Tongue (tissue), 2 donors: ENCODE results near the gene FGFR2. TPM values are rescaled to one million over a fixed set of nuclear protein-coding genes. Genes with fewer than 3 reads are reported as not detected.
"Not testable (repeated sequence)": the region's sequence is repeated elsewhere in the genome, so short reads cannot be mapped to it uniquely, and the experiment has no call there.

ENCODE experiments used
- DNase-seq: peaks from one replicate; pipeline ENCODE4 v3.0.0-alpha.2; 2015
- total RNA-seq: library from RNA; depleted of rRNA; stranded (reverse); fragments of >200 nt; gene quantifications from one replicate; pipeline ENCODE4 v1.2.3, GENCODE V29; 2014

FGFR2 gene
- total RNA-seq, 1 donor from 2014 or later: 50.6 TPM

DNA sequence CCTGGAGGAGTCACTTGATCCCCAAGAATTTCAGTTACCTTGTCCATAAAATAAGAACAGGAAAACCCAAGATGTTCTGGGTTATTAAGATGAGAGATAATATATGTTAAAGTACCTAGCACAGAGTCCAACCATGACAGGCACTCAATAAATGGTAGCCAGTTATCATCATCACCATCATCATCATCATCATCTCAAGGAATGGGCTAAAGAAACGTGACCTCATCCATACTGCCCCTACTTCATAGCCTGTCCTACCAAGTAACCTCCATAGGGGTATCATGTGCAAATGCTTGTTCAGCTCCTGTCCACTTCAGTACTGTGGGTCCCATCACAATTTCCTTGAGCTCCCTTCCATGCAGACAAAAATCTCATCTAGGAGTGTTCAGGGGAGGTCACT is 14.4 kb downstream of the FGFR2 start:
- DNase-seq: no peak

DNA sequence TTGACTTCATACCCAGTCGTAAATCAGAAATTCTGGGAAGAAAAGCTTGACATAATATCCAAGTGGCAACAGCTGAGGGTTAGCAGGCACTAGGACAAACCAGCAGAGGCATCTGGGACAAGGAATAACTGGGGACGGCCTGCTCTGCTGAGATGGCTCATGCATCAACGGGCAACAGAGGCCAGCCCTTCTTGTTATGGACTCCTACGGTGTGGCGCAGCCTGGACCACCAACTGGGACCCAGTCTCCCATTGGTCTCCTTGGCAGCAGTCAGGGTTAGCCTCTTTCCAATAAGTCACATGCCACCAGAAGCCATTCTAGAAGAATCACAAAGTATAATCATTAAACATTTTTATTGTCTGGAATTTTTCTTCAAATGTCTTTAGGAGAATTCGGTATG is 15.0 kb downstream of the FGFR2 start:
- DNase-seq: no peak

DNA sequence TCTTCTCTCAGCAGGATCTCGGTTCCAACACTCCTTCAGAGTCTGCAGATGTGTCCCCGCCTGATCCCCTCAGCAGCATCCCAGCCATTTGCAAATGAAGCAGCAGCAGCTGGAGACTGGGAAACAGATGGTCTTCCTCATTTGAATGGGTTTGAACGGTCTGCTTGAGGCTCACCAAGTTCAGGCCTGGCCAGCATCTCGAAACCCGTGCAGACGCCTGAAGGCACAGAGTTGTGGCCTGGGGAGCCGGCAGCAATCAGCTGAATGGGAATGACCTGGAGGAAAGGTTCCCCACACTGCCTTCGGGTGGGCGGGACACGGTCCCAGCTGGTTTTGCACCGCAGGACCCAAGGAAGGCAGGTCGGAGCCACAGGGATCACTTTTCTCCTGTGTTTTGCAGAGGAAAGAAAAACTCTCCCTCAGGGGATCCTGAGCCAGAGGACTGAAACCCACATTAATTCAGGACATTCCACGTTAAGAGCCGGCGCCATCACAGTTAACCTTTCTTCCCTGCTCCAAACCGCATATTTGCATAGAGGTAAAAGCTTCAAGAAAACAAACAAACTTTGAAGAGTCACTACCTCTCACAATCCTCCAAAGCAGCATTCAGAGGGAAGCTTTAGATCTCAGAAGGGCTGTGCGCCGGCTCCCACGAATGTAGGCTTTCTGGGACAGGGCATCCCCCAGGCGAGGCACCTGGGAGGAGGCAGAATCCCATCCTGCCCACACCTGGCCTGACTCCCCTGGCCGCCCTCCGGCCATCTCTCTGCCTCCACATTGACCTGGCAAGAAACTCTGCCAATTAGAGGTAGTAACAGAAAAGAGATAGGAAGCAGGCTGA is 17.7 kb downstream of the FGFR2 start:
- no peak for DNase-seq

DNA sequence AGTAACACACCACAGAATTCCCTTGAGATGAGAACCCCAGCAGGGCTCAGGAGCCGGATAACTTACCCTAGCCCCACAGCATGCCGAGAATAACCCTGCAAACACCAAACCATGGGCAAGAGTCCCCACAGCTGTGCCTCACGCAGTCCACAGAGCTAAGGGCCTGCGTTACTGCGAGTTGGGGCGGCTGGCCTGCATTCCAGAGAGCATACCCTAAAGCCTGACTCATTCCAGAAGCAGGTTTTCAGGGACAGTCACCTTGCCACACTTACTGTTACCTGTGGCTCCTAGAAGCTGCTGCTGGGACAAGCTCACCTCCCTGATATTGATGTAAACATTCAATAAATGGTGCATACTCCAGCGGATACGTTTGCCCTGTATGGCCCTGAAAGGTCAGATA is 18.6 kb downstream of the FGFR2 start:
- DNase-seq: no peak

DNA sequence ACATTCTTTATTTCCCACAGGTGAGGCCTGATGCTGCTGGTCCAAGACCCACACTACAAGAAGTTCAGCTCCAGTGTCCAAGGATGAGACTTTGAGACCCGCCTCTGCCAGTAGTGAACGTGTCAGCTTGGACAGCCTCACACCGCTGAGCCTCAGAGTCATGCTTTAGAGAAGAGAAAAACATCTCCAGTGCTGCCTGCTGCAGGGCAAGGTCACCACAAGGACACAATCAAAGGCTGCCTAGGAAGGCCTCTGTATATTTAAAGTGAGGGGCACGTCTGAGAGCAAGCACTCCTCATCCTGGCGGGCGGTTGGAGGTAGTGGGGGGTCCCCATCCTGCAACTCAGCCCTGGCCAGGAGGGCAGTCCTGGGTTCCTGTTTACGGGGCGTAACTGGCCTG is 19.3 kb downstream of the FGFR2 start:
- DNase-seq: no peak

DNA sequence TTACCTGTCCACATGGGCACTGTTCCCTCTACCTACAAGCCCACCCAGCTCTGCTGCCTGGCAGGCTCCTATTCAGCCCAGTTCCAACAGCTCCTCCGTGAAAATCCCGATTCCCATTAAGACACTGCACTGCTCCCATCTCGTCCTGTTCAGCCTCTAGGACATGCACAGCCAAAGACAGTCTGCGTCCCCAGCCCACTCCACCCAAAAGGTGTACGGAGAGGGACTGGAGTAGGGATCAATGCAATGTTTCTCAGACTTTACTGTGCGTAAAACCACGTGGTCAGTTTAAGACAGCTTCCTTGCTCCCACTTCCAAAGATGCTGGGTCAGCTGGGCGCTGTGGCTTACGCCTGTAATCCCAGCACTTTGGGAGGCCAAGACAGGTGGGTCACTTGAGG is 19.9 kb downstream of the FGFR2 start:
- no peak for DNase-seq

DNA sequence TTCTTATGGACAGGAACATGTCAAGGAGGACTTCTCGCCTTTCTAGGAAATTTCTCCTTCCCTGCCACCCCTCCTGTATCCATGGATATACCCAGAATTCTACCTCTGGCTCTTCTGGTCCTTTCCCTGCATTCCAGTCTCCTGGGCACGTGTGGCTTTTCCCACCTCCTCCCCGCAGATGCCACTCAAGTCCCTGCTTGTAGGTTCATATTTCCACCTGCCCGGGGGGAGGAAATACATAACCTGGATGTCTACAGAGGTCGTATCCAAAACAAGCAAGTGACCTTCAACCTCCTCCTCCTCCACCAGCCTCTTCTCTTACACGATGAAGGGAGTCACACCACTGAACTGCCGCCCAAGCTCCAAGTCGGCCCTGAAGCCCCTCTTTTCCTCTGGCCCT is 20.7 kb downstream of the FGFR2 start:
- DNase-seq: no peak

DNA sequence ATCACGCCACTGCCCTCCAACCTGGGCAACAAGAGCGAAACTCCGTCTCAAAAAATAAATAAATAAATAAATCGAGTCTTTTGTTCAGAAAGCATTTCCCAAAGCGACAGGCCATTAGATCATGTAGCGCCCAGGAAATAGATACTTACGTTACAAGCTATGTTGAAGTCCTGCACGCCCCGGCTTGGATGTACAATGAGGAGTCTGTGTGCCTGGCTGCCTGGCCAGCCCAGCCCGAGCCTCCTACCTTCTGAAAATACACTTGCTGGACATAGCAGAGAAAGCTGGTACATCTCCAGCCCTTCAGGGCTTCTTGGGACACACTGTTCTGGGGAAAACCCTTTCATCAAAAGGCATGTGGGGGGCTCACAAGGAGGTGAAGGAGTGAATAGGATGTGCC is 22.1 kb downstream of the FGFR2 start:
- DNase-seq: no peak

DNA sequence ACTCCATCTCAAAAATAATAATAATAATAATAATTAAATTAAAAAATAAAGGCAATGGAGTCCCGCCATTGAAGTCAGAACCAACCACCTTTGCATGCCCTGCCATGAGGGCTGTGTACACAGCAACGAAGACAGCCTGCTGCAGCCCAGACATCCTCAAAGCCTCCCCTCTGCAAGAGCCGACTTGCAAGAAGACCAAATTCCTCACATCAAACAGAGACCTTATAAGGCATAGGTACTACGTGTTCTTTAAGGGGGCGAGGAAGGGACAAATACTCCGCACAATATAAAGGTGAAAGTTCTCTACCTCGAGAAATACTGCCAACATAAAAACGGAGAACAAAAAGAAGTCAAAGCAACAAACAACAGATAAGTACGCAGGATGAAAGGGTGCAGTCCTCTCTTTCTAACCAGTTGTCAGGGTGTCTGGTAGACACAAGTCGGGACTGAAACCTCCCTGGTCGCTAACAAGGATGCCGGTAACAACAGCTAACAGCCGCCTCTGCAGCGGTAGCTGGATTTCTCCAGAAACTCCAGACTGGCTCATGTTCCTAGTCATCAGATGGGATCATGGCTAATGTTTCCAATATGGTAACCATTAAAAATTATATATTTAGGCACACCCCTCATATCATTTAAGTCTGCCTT is 23.6 kb downstream of the FGFR2 start:
- DNase-seq: peak; percentile 46

DNA sequence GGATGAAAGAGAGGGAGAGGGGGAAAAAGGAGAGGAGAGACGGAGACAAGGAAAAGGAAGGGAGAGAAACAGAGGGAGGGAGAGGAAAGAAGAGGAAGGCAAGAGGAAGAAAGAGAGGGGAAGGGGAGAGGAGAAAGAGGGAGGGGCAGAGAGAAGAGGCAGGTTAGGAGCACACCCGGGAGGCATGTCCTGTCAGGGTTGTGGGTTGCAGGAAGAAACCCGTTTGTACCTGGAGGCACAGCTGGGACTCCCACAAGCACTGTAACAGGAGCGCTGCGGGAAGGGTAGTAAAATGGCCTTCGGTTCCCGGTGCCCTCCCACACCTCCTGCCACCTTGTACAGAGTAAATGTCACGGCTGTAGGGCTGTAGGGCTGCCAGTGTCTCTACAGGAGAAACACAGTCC is 24.7 kb downstream of the FGFR2 start:
- DNase-seq: no peak

DNA sequence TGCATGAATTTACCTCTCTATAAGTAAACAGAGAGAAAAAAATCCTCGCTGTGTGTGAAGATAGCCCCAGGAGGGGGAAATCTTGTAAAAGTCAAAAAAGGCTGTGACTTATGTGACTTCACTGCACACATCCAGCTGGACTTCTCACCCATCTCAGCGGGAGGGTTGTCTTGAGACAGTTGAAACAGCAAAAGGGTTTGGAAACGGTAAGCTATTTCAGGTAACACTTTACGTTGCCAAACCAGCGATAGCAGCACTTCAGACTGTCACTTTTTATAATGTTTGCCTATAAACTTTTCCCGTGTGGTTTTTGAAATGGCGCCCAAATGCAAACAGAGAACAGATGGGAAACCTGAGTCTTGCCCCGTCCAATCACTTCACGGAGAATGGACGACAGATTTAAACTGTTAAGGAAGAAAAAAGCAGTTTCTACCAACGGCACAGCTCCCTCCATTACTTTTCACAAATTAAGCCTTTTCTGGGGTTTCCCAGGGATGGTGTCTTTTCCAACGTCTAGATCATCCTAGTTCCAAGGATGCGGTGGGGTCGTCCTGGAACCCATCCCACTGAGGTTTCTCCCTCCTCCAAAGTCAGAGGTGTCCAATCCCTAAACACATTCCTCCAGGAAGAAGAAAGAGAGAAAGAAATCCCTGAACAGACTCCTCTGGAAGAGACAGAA is 25.2 kb downstream of the FGFR2 start:
- DNase-seq: peak; percentile 59

DNA sequence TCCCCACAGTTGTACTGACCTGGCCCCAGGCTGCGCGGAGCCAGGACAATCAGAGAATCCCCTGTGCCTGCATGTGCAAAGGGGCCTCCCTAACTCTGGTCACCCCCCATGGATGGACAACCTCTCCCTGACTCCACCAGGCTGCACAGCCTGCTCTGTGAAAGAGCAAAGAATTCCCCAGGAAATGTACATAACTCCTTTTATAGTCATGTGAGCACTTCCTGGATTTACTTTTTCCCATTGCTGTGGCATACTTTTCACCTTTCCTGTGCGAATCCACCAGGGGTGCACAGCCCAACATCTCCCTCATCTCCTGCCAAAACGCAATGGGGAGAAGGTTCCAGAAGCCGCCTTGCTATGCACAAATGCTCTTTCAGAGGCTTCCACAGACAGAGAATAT is 27.9 kb downstream of the FGFR2 start:
- no peak for DNase-seq

DNA sequence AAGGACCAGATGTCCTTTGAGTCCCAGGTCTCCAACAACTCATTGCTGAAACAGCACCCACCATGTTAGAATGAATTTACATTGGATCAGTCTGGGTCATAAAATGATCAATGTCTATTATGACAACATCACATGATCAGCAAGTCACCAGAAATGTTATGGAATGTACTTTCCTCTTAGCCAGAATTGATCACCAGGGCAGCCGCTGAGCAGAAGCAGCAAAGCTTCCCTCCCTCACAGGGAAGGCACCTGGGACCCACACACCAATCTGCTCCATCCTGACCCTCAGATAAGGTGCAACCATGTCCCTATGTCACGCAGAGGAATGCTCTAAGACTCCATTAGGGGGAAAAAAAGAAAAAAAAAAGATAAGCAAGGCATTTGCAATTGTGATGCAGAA is 30.0 kb downstream of the FGFR2 start:
- no peak for DNase-seq

DNA sequence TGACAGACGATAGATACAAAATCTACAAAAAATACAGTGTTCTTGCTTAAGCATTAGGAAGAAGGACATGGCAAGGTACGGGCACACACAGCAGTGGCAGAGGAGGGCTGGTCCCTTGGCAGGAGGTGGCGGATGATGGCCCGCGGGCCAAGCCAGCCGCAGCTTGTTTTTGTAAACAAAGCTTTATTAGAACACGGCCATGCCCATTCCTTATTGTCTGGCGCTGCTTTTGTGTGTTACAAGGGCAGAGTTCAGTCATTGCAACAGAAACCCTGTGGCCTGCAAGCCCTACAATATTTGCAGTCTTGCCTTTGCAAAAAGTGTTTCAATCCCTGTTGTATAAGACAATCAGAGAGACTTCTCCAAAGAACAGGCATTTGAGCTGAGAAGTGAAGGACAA is 30.7 kb downstream of the FGFR2 start:
- DNase-seq: no peak

DNA sequence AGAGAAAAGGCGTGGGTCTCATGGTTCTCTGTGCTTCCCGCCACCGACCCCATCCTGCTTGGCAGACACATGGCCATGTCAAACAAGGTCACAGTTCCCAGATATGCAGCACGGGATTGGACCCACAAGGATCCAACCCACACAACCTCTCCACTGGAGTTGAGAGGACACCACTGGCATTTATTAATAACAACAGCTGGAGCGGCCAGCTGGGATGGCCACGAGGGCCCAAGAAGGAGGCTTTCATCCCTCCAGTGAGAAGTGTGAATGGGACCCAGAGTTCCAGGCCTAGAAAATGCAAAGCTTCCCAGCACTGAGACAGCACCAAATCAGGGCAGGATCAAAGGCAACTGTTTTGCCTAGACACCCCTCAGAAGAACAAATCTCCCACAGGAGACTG is 31.5 kb downstream of the FGFR2 start:
- DNase-seq: no peak

DNA sequence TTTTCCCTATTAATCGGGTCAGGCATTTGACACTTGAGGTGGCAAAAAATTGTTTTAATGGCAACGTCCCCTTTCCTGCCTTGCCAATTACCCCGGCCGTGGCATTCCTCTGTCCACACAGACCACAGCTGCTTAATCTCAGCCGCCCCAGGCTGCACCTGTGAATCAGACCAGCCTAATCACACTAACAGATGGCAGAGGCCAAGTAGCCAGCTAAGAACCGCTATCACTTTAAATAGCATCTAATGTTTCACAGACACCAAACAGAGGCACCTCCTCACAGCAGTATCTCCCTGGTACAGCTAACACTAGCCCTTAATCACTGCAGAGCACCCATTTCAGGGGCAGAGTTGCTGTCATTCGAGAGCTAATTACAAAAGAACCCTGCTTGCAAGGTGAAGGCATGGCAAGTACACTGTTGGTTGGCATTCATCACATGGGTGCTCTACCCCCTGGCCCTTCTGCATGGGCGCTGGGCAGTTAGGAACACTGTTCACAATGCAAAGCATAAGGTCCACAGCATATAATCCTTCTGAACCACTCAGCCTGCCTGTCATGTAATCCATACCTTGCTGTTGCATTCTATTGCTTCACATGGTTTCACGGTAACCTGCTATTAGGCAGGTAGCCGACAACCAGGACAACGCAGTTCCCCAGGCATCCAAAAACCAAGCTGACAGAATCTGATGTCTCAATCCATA is 38.8 kb downstream of the FGFR2 start:
- DNase-seq: peak; percentile 58

DNA sequence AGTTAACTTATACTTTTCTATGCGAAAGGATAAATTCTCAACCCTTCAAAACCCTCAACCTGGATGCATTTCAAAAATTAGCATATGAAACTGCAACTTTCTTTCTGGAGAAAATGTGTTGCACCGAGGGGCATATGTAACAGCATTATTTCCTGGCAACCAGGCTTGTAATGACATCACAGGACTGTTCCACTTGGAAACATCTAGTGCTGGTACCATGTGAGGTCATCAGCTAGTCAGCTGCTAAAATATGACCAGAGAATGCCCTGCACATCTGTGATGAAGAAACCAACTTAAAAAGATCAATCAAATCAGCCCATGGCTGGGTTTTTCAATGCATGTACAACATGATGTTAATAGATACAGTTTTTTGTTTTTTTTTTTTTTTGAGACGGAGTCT is 40.0 kb downstream of the FGFR2 start:
- no peak for DNase-seq

DNA sequence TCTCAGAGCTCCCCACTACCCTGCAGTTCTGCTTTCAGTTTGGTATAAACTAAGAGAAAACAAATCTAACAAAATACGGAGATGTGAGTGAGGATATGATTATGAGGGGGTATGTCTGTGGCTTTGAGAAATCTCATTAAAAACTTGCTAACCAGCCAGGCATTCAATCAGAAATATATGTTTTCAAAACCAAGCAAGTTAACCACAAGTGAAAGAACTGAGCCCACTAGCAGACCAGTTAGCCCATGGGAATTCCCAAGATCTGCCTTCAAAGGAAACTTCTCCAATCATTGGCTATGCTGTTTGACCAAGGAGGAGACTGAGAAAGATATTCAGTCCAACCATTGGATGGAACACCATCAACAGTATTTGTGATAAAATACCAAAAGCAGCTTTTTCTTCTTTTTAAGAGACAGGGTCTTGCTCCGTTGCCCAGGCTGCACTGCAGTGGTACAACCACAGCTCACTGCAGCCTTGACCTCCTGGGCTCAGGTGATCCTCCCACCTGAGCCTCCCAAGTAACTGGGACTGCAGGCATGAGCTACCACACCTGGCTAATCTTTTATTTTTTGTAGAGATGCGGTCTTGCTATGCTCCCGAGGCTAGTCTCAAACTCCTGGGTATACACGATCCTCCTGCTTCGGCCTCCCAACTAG is 41.2 kb downstream of the FGFR2 start:
- no peak for DNase-seq

DNA sequence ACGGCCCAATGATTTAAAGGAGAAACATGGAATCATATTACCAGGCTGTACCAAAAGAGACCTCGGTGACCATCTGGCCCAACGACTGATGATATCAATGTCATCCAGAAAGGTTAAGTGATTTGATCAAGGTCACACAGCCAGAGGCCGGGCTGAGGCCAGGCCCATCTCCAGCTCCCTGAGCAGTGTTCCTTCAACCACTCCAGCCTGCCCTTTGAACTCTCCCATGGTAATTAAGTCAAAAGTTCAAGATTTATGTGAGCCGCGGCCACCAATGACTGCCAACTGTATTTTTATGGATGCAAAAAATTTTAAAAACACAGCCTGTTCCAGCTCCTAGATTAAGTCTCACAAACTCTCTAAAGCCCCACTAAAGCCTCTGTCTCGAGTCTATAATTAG is 41.8 kb downstream of the FGFR2 start:
- no peak for DNase-seq

DNA sequence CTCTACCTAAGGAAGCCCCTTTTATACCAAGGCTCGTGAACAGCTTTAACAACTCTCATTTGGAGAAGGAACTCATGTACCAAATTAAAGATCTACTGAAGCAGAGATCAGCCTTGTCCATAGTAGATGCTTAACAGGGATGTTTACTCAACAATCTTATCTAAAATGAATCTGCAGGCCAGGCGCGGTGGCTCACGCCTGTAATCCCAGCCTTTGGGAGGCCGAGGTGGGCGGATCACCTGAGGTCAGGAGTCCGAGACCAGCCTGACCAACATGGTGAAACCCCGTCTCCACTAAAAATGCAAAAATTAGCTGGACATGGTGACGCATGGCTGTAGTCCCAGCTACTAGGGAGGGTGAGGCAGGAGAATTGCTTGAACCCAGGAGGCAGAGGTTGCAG is 43.3 kb downstream of the FGFR2 start:
- DNase-seq: not testable (repeated sequence)

DNA sequence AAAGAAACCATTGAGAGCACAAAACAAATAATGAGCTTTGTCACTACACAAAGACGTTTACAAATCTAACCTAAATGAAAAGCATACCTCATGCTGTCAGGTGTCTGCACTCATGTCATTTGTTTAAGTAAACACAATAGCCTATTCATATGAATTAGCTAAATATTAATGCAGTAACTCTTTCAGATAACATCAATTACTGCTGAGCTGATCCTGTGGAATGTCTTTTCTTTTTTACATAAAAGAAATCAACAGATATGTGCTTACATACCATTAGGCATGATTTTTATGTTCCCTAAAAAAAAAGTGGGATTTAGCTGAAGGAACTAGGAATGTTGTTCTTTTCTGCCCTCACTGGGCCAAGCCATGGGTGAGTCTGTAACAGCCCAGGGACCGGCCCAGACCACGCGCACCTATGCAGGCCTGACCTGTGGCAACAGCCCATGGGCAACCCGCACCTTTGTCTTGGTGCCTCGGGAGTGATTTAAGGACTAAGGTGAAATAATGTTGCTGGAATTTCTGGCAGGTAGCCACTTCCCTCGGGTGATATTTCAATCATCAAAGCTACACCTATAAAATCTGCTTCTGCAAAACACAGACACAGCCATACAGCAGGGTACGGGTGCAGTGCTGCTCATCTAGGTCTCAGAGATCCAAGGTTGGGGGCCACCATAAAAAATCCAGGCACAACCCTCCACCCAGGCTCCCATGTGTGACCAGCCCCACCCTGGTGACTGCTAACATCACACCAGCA is 44.6 kb downstream of the FGFR2 start:
- peak; percentile 50 for DNase-seq

DNA sequence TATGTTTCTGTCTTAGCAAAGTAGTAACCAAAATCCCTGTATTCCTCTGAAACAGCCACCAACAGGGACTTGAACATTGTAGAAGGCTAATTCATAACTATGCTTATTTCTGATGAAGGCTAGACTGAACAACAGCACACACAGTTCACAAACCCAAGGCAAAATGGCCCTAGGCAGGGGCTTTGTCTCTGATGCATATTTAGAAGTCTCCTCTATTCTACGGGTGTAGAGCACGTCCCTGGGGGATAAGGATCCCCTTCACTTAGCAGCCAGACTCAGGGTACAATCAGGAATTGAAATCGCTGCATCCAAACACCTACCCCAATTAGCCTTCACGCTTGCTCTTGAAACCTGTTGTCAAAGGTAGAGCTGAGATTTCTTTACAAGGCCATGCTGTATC is 45.5 kb downstream of the FGFR2 start:
- DNase-seq: no peak
